HFF-Myc (cell line): ENCODE measurements around the gene RAB3D.

ENCODE experiments used
- DNase-seq: peaks from one replicate; pipeline ENCODE4 v3.0.0-alpha.2; 2011; ENCODE audit warnings: low read depth; ENCODE audit errors: extremely low read depth
- H3K4me3 ChIP-seq: replicated peaks from 2 replicates; pipeline ENCODE4 v1.5.1; 2011; ENCODE audit warnings: low read depth, mild to moderate bottlenecking, control low read depth, low read length
- CTCF ChIP-seq: IDR thresholded peaks from 2 replicates; pipeline ENCODE4 v1.5.1; 2012; ENCODE audit warnings: mild to moderate bottlenecking, low read depth, low read length, control low read depth; ENCODE audit errors: missing control alignments

The RAB3D gene

GRCh38 chr19:11375143-11375948 is 35.9 kb upstream of the RAB3D start:
- H3K4me3 ChIP-seq = peak overlapping the region; percentile 61
- TF ChIP-seq CTCF = no peak
- DNase-seq = no peak

GRCh38 chr19:11374433-11375142 is 35.1 kb upstream of the RAB3D start, which contains the start of gene SWSAP1:
TSS of gene SWSAP1 (plus strand) at chr19:11374666. CDS start at chr19:11374681, 15 bp downstream.
- H3K4me3 ChIP-seq = peak within 1 kb of the TSS; percentile 61
- TF ChIP-seq CTCF = no peak
- peak; percentile 98 for DNase-seq

- no peak for DNase-seq
- no peak for TF ChIP-seq CTCF
- peak overlapping the region; percentile 61 for H3K4me3 ChIP-seq
These were observed 34.5 kb upstream of the RAB3D start for GRCh38 chr19:11373885-11374432.

GRCh38 chr19:11373166-11373884 is 33.9 kb upstream of the RAB3D start:
- no peak for DNase-seq
- no peak overlapping the region for H3K4me3 ChIP-seq

GRCh38 chr19:11370744-11371143 is 31.3 kb upstream of the RAB3D start:
- no peak overlapping the region for H3K4me3 ChIP-seq
- no peak for TF ChIP-seq CTCF
- DNase-seq = no peak

More at GRCh38 chr19:11373166-11373884, 33.9 kb upstream of the RAB3D start:
- TF ChIP-seq CTCF = no peak

- H3K4me3 ChIP-seq = no peak overlapping the region
- DNase-seq = no peak
- TF ChIP-seq CTCF = no peak
These were observed 28.1 kb upstream of the RAB3D start for GRCh38 chr19:11367528-11367927.
